Prostate gland (tissue), 2 donors: ENCODE measurements around the gene JAK1. TPM values are rescaled to one million over a fixed set of nuclear protein-coding genes. Genes with fewer than 3 reads are reported as not detected.
"Not testable (repeated sequence)": the region's sequence is repeated elsewhere in the genome, so short reads cannot be mapped to it uniquely, and the experiment has no call there.

Experiments used
- DNase-seq: peaks from one replicate; pipeline ENCODE4 v3.0.0-alpha.2; 2019; ENCODE audit warnings: low spot score
- H3K27ac ChIP-seq, 2 donors: fragments of 200-600 bp; sonication (generic); 2 replicates each; pipeline ENCODE4 v1.5.1; 2017 to 2019
- H3K27me3 ChIP-seq: fragments of 200-600 bp; sonication (generic); replicated peaks from 2 replicates; pipeline ENCODE4 v1.5.1; 2019; ENCODE audit not compliant: insufficient read depth
- H3K36me3 ChIP-seq, 2 donors: fragments of 200-600 bp; sonication (generic); 1 replicate in 1 of 2; 2 replicates in 1 of 2; pipeline versions ENCODE4 v1.5.1 to v1.8.1; 2017 to 2019
- H3K4me1 ChIP-seq: fragments of 200-600 bp; sonication (generic); replicated peaks from 2 replicates; pipeline ENCODE4 v1.5.1; 2019
- H3K4me3 ChIP-seq, 2 donors: fragments of 200-600 bp; sonication (generic); 2 replicates each; pipeline ENCODE4 v1.5.1; 2017 to 2019
- H3K9me3 ChIP-seq: fragments of 200-600 bp; sonication (generic); 2 replicates; pipeline ENCODE4 v1.5.1; 2017
- CTCF ChIP-seq, 4 experiments: fragments of 200-600 bp in 2 of 4; fragments of 450-650 bp in 2 of 4; sonication (generic) in 2 of 4; IDR thresholded peaks; 1 replicate in 3 of 4; 2 replicates in 1 of 4; pipeline ENCODE4 v1.5.1; 2016 to 2019; ENCODE audit warnings: antibody characterized with exemption in 4 of 4, mild to moderate bottlenecking in 2 of 4, moderate library complexity in 2 of 4
- POLR2A ChIP-seq: fragments of 450-650 bp; IDR thresholded peaks from one replicate; pipeline ENCODE4 v1.6.1; 2016; ENCODE audit warnings: antibody characterized with exemption, mild to moderate bottlenecking
- POLR2AphosphoS5 ChIP-seq: sonication (generic); formaldehyde crosslinking; IDR thresholded peaks from one replicate; pipeline ENCODE4 v1.6.1; 2017; ENCODE audit warnings: antibody characterized with exemption
- WGBS: methylation state at CpG from one replicate; pipeline ENCODE4 v1.1.5; 2018; 5-methylcytosine and 5-hydroxymethylcytosine counted together
- intact Hi-C: fragments of 100-400 bp; cut with DNase I; formaldehyde crosslinking; loops from one replicate; pipeline ENCODE4 v1.14.2; 2022
- total RNA-seq, 2 donors: library from RNA; depleted of rRNA; stranded (reverse); fragments of >200 nt; gene quantifications; one replicate each; pipeline ENCODE4 v1.1.0, GENCODE V29; 2016

JAK1 gene
- total RNA-seq, 2 donors from 2014 or later = 66.3 to 115 TPM

- peak overlapping the region; percentile 86 to 90 for H3K27ac ChIP-seq
- peak; percentile 10 for DNase-seq
- intact Hi-C loops = loop anchor here (5.0 kb wide), 2 partner anchors 35 to 65 kb away; partner anchors contain the start of gene JAK1
- H3K36me3 ChIP-seq = no peaks in the 10 kb centered on the region
- H3K27me3 ChIP-seq = no peaks in the 10 kb centered on the region
- TF ChIP-seq CTCF (IDR thresholded peaks at IDR 0.05) (no peak), POLR2AphosphoS5 (no peak), POLR2A (no peak)
- H3K4me3 ChIP-seq = peak overlapping the region; percentile 48 to 57
- WGBS = 61% methylated on average over 12 of the region's 12 CpGs
- peaks cover 3% of the 10 kb centered on the region for H3K4me1 ChIP-seq
- no peaks in the 10 kb centered on the region for H3K9me3 ChIP-seq
Measured at GRCh38 chr1:65002156-65002507, 35.8 kb upstream of the JAK1 start.

- Histone ChIP-seq H3K27ac (no peak overlapping the region), H3K9me3 (no peaks in the 10 kb centered on the region), H3K4me1 (peaks cover 3% of the 10 kb centered on the region), H3K27me3 (no peaks in the 10 kb centered on the region), H3K36me3 (no peaks in the 10 kb centered on the region), H3K4me3 (no peak overlapping the region)
- intact Hi-C loops = loop anchor here (5.0 kb wide), 2 partner anchors 34 to 66 kb away; partner anchors contain the start of gene JAK1
- TF ChIP-seq POLR2AphosphoS5 = no peak
- no peak for TF ChIP-seq CTCF (IDR thresholded peaks at IDR 0.05)
- no peak for TF ChIP-seq POLR2A
- WGBS = 72% methylated on average over 18 of the region's 18 CpGs
- DNase-seq = no peak
Measured at GRCh38 chr1:65001231-65001792, 35.0 kb upstream of the JAK1 start.

DNA sequence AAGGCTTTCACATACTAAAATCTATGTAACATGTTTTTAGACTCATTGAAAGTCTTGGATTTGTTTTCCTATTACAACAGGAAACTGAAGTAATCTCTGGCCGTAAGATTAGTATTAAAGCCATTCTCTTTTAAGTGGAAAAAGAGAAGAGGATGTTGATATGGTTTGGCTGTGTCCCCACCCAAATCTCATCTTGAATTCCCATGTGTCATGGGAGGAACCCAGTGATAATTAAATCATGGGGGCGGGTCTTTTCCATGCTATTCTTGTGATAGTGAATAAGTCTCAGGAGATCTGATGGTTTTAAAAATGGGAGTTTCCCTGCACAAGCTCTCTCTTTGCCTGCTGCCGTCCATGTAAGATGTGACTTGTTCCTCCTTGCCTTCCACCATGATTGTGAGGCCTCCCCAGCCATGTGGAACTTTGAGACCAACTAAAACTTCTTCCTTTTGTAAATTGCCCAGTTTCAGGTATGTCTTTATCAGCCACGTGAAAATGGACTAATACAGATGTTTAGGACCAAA is 32.1 kb upstream of the JAK1 start:
- intact Hi-C loops, H3K27ac ChIP-seq: not testable (repeated sequence)

DNA sequence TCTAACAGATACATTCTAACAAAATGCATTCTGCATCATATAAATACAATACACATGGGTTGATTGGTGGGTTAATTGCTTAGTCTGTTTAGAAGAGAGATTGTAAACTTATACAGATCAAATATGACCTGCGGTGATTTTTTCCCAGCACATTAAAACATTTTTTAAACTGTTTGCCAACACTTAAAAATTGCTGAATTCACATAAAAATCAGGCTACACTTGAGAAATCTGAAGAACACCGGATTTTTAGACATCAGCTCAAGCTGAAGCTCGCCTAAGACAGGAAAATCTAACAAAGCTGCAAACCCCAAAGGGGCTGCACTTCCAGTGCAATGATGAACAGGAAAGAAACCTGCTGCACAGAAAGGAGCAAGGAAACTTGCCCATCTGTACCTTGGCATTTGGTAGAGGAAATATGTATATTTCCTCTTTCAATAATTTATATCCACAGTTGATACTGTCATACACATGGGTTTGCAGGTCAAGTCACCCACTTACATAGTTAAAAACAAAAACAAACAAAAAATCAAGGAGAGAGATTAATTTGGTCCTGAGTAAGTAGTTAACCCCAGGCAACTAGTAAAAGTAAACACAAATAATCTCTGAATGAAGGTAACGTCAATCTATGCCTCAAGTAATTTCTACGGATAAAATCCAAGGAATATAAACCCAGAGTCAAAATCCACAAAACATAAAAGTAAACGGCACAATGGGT is 30.4 kb upstream of the JAK1 start:
- Histone ChIP-seq H3K27me3 (no peaks in the 10 kb centered on the region), H3K36me3 (no peaks in the 10 kb centered on the region), H3K4me1 (no peaks in the 10 kb centered on the region), H3K4me3 (no peak overlapping the region), H3K27ac (no peak overlapping the region), H3K9me3 (no peaks in the 10 kb centered on the region)
- TF ChIP-seq POLR2AphosphoS5 (no peak), CTCF (IDR thresholded peaks at IDR 0.05) (no peak), POLR2A (no peak)
- no peak for DNase-seq
- intact Hi-C loops = no loop called here
- WGBS = 59% methylated on average over 6 of the region's 6 CpGs

More for the DNA sequence above, 32.1 kb upstream of the JAK1 start:
- not testable (repeated sequence) for H3K4me3 ChIP-seq, H3K4me1 ChIP-seq, H3K27me3 ChIP-seq, DNase-seq, H3K9me3 ChIP-seq, H3K36me3 ChIP-seq
- 95% methylated on average over 4 of the region's 4 CpGs for WGBS

DNA sequence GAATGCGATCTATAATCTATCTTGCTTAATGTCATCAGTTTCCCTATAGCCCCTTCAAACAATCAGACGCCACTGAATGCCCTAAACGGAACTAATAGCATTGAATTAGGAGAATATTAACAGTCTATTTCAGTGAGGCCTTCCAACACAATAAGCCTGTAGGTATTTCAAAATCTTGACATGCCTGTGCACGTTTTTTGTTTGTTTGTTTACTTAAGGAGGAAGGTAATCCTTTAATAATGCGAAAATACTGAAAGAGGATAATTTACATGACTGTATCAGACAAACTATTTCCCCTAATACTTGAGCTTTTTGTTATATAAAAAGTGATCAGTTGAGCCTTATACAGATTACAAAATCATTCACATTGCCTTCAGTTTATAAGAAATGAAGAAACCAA is 29.0 kb upstream of the JAK1 start:
- no peaks in the 10 kb centered on the region for H3K4me1 ChIP-seq
- no peaks in the 10 kb centered on the region for H3K27me3 ChIP-seq
- 82% methylated on average over 5 of the region's 5 CpGs for WGBS
- DNase-seq = no peak
- H3K4me3 ChIP-seq = no peak overlapping the region
- intact Hi-C loops = no loop called here
- H3K27ac ChIP-seq = no peak overlapping the region
- H3K9me3 ChIP-seq = no peaks in the 10 kb centered on the region
- TF ChIP-seq POLR2A (no peak), CTCF (IDR thresholded peaks at IDR 0.05) (no peak), POLR2AphosphoS5 (no peak)
- H3K36me3 ChIP-seq = no peaks in the 10 kb centered on the region
